ENCODE measurements around the gene PDE9A.

PDE9A gene

DNA sequence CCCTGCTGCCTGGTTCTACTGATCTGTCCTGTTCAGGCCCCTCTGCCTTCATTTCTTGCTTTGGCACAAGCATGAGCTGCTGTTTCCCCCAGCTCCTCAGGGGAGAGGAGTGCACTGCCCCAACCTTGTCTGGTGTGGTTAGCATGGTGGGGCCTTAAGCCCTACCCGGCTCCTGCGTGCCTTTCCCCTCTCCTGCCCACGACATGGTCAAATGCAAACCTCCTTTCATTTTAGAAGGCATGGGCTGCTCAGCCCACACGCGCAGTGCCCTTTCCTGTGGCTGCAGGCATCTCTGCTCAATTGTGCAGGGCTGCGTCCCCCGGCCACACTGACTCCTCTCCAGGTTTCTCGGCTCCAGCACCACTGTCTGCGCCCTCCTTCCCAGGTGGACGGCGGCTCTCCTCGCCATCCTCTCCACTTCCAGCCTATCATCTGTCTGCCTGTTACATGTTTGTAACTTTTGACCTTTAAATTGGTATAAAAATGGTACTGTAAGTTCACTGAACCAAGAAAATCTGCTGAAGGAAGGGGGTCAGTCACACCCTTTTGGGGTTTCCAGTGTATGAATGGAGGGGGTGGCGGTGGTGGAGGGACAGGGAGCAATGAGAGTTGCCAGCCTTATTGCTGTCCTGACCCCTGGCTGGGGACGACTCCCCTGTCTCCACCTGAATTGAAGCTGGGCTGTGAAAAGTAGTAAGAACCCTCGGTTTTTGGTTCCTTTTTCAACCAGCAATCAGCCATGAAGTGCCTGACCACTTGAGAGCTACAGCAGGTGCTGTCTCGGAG is 5.1 kb downstream of the PDE9A start:
- DNase-seq: no peak

- no peak for DNase-seq
Observed at GRCh38 chr21:42659416-42660117, 6.1 kb downstream of the PDE9A start.

GRCh38 chr21:42660118-42660470 is 6.7 kb downstream of the PDE9A start:
- DNase-seq: no peak

DNA sequence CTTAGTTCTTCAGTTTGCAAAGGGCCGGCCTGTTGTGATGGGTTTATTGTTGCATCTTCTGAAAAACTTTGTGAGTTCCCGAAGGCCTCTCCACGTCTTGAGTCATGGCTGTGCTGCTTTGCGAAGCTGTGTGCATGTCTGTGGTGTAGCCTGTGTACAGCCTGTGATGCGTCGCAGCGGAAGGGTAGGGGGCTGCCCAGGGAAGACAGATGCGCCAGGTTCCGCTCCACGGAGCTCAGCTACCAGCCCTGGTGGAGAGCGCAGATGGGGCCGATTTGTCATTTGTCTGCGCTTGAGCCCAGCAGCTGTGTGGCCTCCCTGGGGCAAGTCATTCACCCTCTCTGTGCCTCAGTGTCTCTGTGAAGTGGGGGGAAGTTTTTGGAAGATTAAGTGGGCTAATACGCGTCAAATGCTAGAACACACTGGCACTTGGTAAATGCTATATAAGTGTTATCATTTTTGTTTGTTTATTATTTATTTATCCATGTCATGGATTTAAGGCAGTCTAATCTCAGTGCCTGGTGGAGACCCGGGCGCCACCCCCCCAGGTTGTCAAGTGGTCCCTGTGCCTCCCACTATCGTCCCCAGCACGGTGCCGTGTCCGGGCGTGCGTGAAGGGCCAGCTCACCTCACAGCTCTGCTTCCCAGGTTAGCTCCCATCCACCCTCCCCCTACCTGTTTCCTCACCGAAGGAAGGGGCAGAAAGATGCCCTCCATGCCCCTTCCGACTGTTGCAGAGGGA is 8.4 kb downstream of the PDE9A start:
- DNase-seq: peak; percentile 89

DNA sequence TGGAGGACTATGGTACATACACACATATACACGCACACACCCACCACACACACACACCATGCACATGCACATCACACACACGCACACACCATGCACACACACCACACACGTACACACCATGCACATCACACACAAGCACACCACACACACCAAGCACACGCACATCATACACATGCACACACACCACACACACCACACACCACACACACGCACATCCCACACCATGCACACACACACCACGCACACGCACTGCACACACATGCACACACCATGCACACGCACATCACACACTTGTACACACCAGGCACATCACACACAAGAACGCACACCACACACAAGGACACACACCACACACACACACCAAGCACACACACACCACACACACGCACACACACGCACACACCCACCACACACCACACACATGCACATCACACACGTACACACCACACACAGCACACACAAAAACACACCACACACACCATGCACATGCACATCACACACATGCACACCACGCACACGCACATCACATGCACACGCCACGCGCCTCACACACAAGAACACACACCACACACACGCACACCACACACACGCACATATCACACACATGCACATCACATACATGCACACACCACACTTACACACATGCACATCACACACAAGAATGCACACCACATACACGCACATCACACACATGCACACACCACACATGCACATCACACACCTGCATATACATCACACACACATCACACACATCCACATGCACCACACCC is 9.2 kb downstream of the PDE9A start:
- DNase-seq: no peak

GRCh38 chr21:42663200-42663750 is 9.9 kb downstream of the PDE9A start:
- DNase-seq: no peak

DNA sequence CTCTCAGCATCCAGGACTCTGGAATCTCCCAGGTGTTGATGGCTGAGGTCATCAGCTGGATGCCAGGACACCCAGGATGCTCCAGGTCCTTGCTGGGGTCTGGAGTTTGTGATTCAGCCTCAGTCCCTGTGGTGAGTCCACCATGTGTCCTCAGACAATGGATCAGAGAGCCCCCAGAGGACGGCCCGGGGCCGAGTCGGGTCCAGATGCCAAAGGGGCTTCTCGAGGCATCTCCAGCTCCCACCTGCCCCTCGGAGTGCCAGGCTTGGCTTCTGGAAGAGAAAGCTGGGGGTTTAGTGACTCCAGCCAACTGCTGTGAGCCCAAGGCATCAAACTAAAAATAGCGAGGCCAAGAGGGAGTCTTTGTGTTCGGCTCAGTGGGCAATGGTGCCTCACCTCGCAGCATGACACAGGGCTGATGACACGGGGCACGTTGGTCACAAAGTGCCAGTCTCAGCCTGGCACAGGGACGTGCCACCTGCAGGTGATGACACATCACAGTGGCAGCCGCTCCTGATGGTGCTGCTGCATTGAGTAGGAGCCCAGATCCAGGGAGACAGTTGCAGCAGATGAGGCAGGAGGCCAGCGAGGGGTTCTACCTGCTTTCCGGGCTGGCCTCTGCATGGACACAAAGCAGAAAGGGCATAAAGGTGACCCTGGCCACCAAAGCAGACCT is 10.6 kb downstream of the PDE9A start:
- DNase-seq: peak; percentile 38

- no peak for DNase-seq
Observed at GRCh38 chr21:42664614-42665013, 11.2 kb downstream of the PDE9A start.

DNA sequence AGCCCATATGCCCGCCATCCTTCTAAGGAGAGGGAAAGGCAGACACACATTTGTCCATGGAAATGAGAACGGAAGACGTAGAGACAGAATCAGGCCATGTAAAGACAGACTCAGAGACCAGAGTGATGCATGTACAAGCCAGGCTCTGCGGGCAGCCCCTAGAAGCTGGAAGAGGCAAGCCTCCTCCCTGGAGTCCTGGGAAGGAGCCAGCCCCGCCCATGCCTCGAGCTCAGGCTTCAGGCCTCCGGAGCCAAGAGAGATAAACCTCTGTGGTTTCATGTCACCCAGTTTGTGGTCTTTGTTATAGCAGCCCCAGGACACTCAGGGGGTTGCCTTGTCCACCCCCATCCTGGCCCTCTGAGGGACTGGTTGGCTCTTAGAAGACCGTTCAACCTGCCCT is 11.6 kb downstream of the PDE9A start:
- no peak for DNase-seq

DNA sequence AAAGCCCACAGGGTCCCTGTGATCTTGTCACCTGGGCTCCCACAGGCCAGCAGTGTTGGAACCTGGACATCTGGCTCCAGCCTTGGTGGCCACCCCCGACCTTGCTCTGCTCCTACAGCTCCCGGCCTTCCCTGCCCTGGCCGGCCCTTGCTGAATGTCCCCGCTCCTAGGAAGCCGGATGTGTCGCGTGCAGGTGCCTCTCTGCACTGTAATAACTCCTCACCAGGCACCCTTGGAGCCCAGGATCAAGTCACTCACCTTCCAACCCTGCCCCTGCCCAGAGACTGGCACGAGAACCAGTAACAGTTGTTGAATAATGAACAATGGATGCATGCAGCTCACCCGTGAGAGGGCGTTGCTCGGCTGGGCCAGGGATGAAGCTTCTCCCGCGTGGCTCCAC is 12.1 kb downstream of the PDE9A start:
- no peak for DNase-seq

- no peak for DNase-seq
Observed at GRCh38 chr21:42666023-42666747, 12.8 kb downstream of the PDE9A start.

DNA sequence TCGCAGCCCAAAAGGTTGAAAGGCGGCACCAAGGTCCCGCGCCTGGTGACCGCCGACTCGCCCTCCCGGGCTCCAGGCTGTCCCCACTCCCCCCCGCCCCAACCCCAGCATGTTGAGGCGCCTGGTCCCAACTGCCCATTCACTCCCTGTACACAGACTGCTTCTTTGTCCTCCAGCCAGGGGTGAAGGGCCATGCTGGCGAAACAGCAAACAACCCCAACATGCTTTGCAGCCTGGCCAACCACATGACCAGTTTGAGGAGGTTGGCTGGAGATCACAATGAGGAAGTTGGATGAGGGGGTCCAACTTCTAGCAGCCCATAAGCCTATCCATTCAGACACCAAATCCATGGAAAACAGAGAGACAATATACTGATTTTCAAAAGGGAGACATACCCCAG is 13.5 kb downstream of the PDE9A start:
- no peak for DNase-seq

- no peak for DNase-seq
Observed at GRCh38 chr21:42668298-42668992, 15.0 kb downstream of the PDE9A start.

DNA sequence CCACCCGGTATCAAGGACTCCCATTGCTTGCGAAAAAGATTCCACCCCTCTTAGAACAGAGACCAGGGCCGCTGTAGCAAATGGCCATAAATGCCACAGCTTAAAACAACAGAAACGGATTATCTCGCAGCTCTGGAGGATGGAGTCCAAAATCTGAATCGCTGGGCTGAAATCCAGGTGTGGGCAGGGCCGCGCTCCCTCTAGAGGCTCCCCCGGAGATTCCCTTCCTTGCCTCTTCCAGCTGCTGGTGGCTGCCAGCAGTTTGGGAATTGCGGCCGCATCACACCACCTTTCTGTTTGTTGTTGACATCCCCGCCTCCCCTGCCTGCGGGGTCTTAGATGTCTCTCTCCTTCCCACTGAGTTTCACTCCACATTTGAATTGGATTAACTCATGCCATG is 15.6 kb downstream of the PDE9A start:
- peak; percentile 14 for DNase-seq

DNA sequence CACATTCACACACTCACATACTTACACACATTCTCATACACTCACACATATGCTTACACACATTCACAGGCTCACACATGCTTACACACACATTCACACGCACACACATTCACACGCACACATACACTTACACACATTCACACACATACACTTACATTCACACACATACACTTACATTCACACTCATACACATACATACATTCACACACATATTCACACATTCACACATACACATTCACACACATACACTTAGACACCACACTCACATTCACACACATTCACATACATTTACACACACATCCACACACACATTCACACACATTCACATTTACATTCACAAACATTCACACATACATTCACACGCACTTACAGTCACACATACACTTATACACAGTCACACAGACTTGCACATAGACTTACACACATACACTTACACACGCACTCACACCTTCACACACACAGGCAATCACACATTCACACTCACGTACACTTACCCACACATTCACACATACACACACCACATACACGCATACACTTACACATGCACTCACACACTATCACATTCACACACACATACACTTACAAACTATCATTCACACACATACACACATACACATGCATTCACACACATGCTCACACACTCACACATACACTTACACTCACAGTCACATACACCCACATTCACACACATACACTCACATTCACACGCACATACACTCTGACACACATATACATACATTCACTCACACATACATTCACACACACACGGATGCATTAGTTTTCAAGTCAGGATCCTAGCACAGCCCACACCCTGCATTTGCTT is 16.8 kb downstream of the PDE9A start:
- DNase-seq: no peak

DNA sequence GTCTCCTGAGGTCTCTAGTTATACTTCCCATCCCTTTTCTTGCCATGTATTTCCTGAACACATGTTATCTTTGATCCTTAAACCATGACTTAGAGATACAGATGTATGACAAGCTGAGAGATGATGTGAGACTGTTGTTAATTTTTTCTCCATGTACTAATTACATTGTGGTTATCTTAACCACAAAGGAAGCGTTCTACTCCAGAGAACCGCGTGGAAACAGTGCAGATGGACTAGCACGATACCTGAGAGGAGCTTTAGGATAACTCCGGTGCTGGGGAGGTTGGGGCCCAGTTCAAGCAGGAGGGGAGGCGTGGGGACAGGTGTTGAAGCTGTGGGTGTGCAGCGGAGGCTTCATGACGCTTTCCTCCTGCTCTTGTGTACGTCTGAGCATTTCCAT is 17.5 kb downstream of the PDE9A start:
- no peak for DNase-seq

DNA sequence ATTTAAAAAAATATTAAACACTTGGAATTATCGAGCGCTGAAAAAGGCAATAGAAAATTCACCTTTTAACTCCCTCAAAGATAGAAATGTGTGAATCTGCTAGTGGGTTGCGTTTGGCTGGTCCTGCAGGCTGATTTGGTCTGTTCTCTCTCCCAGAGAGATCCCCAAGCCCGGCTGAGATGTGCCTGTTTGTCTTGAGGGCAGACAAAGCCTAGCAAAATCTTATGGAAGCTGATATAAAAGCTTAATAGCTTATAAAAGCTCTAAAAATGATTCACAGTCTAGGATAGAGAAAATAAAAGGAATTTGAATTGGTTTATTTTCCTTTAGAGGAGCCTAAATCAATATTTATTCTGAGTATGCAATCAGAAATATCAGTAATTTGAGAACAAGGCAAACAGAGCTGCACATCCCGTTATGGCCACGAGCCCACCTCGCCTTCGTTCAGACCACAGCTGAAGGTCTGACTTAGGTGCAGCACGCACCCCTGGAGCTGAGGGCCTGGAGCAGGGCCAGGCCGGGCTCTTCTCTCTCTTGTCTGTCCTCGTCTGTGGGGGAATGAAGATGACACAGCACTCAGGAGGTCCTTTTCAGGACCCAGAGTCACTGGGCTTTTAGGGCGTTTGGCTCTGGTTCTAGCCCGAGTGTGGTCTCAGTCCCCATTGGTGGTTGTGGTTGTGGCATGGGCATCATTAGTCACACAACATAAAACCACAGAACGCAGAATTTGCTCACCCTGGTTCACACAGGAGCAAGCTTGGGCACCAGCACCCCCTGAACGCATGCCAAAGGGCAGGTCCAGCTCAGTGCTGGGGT is 18.6 kb downstream of the PDE9A start:
- no peak for DNase-seq

DNA sequence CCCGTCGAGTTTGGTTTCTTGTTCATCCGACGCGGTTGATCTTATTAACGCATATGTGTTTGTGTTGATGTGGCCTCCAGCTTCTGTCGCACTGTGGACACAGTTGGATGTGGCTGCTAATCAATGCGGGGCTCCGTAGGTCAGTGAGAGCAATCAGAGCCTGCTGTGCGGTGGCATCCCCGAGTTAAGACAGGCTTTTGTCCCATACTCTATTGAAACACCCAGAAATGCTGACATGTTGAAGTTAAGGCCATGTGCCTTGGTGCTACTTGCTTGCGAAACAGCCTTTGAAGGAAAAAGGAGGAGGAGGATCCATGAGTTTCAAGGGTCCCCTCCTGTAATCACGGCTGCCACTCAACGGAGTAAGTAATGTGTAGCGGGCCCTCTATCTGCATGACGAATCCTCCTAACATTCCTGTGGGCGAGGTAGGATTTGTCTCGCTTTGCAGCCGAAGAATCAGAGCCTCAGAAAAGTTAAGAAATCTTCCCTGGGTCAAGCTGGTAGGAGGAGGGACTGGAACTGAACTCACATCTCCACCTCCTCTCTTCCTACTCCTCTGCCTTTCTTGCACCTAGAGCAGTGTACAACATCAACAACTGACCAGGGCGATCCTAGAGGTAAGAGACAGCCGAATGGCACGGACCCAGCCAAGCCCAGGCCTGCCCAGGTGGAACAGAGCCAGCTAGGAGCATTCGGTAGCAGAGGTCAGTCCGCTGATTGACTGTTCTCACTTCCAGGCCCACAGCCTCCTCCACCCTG is 19.5 kb downstream of the PDE9A start:
- no peak for DNase-seq

Measured in NCI-H1694 (cell line).